Body of pancreas (tissue), 4 donors: Measurements from ENCODE around the gene MAML2.

Source experiments
- CTCF ChIP-seq, 7 experiments: fragments of 450-650 bp in 4 of 7; fragments of 200-600 bp in 3 of 7; sonication (generic) in 3 of 7; IDR thresholded peaks; one replicate each; pipeline ENCODE4 v1.5.1; 2016 to 2019; ENCODE audit warnings: antibody characterized with exemption in 7 of 7
- POLR2A ChIP-seq, 3 donors: fragments of 450-650 bp; IDR thresholded peaks; one replicate each; pipeline ENCODE4 v1.6.1; 2016; ENCODE audit warnings: antibody characterized with exemption in 3 of 3, mild to moderate bottlenecking in 2 of 3

DNA sequence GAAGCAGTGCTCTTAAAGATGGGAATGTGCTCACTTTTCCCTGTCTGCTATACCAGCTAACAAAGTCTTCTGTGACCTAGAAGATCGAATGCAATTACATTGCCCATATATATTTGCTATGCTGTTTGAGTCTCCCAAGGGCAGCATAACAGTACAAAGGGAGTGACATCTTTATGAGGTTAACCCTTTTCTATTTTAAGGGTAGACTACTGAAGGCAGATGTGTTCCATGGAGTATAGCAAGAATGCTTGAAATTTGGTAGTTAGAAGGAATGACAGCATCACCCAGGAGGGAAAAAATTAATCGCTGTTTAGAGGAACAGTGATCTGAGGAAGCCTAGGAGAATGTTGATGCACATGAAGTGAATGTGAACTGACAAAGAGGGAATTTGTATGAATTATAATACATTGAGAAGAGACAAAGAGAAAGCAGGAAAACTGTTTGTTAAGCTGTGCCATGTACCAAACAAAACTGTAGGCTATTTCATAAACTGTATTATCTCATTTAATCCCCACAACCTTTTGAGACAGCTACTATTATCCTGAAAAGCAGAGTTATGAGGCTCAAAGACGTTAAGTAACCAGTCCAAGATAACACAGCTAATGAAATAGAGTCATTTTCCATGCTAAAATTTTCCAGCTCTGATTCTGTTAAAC lies 13.0 kb downstream of the MAML2 start:
- TF ChIP-seq CTCF (IDR thresholded peaks at IDR 0.05): no peak
- TF ChIP-seq POLR2A (IDR thresholded peaks at IDR 0.05): no peak
